ENCODE results near the gene MAPKAPK3. TPM values are rescaled to one million over a fixed set of nuclear protein-coding genes. Genes with fewer than 3 reads are reported as not detected.

The MAPKAPK3 gene
- total and polyA plus RNA-seq, 9 donors: 15.8 to 44.7 (median 29.3) TPM

- TF ChIP-seq CTCF (IDR thresholded peaks at IDR 0.05) (no peak), EP300 (IDR thresholded peaks at IDR 0.05) (no peak), POLR2A (IDR thresholded peaks at IDR 0.05) (no peak)
- peaks cover 1% of the 10 kb centered on the region for H3K4me1 ChIP-seq (ENCODE audit: insufficient read depth)
- no peak overlapping the region for H3K4me3 ChIP-seq
- no peaks in the 10 kb centered on the region for H3K36me3 ChIP-seq
- 64 to 73% (median 66%) methylated on average over 3 of the region's 3 CpGs for WGBS, 3 donors
- H3K27ac ChIP-seq: no peak overlapping the region
- H3K9me3 ChIP-seq: no peaks in the 10 kb centered on the region
- no peak for DNase-seq
- intact Hi-C loops (cut with DNase I): no loop called here
- no peaks in the 10 kb centered on the region for H3K27me3 ChIP-seq
Measured at GRCh38 chr3:50653937-50654595, 37.1 kb downstream of the MAPKAPK3 start.

GRCh38 chr3:50655009-50655830 lies 38.3 kb downstream of the MAPKAPK3 start:
- H3K4me1 ChIP-seq (ENCODE audit: insufficient read depth): no peaks in the 10 kb centered on the region
- TF ChIP-seq CTCF (IDR thresholded peaks at IDR 0.05): no peak
- no peak for TF ChIP-seq EP300 (IDR thresholded peaks at IDR 0.05)
- TF ChIP-seq POLR2A (IDR thresholded peaks at IDR 0.05): no peak
- WGBS, 3 donors: 33 to 46% (median 43%) methylated on average over 2 to 3 of the region's 3 CpGs
- no peaks in the 10 kb centered on the region for H3K36me3 ChIP-seq
- no peak overlapping the region for H3K27ac ChIP-seq
- H3K4me3 ChIP-seq: no peak overlapping the region
- no peak for DNase-seq
- no peaks in the 10 kb centered on the region for H3K27me3 ChIP-seq
- no peaks in the 10 kb centered on the region for H3K9me3 ChIP-seq
- intact Hi-C loops (cut with DNase I): no loop called here

GRCh38 chr3:50656417-50657195 lies 39.7 kb downstream of the MAPKAPK3 start:
- TF ChIP-seq EP300 (IDR thresholded peaks at IDR 0.05) (no peak), CTCF (IDR thresholded peaks at IDR 0.05) (no peak), POLR2A (IDR thresholded peaks at IDR 0.05) (no peak)
- Histone ChIP-seq H3K4me3 (no peak overlapping the region), H3K9me3 (no peaks in the 10 kb centered on the region), H3K4me1 (ENCODE audit: insufficient read depth) (no peaks in the 10 kb centered on the region), H3K36me3 (no peaks in the 10 kb centered on the region), H3K27me3 (no peaks in the 10 kb centered on the region), H3K27ac (no peak overlapping the region)
- peak in 2 of 5 donors; percentile 3 to 4 for DNase-seq
- intact Hi-C loops (cut with DNase I): no loop called here
- WGBS, 3 donors: 40 to 48% (median 41%) methylated on average over 8 of the region's 8 CpGs

GRCh38 chr3:50657407-50657806 lies 40.5 kb downstream of the MAPKAPK3 start:
- Histone ChIP-seq H3K27me3 (no peaks in the 10 kb centered on the region), H3K36me3 (no peaks in the 10 kb centered on the region), H3K4me1 (ENCODE audit: insufficient read depth) (no peaks in the 10 kb centered on the region), H3K9me3 (no peaks in the 10 kb centered on the region), H3K4me3 (no peak overlapping the region), H3K27ac (no peak overlapping the region)
- peak in 1 of 5 donors; percentile 1 for DNase-seq
- no peak for TF ChIP-seq EP300 (IDR thresholded peaks at IDR 0.05)
- 93 to 97% (median 94%) methylated on average over 5 of the region's 5 CpGs for WGBS, 3 donors
- intact Hi-C loops (cut with DNase I): no loop called here

All from ovary (tissue), 9 donors.